ENCODE measurements around the gene VWA3A.

VWA3A gene

GRCh38 chr16:22188267-22188594, 95.9 kb downstream of the VWA3A start:
- H3K36me3 ChIP-seq (ENCODE audit: control insufficient read depth in 5 of 5, insufficient read depth in 5 of 5, low read length in 5 of 5) = no peaks in the 10 kb centered on the region
- H3K4me3 ChIP-seq (ENCODE audit: low read depth in 1 of 5, low read length in 5 of 5) = no peak overlapping the region
- H3K4me1 ChIP-seq (ENCODE audit: control insufficient read depth in 5 of 5, insufficient read depth in 5 of 5, low read length in 5 of 5) = peaks cover 16 to 43% (median 36%) of the 10 kb centered on the region in 5 donors
- no peak overlapping the region for H3K9ac ChIP-seq (ENCODE audit: low read length in 5 of 5)
- peak overlapping the region; percentile 22 for H3K27ac ChIP-seq (ENCODE audit: low read depth, low read length)
- no peaks in the 10 kb centered on the region for H3K27me3 ChIP-seq (ENCODE audit: control insufficient read depth in 5 of 5, insufficient read depth in 4 of 5, low read length in 5 of 5)
- H3K9me3 ChIP-seq (ENCODE audit: control insufficient read depth in 5 of 5, low read length in 5 of 5) = no peaks in the 10 kb centered on the region

GRCh38 chr16:22188595-22189442, 96.5 kb downstream of the VWA3A start:
- Histone ChIP-seq H3K4me1 (ENCODE audit: control insufficient read depth in 5 of 5, insufficient read depth in 5 of 5, low read length in 5 of 5) (peaks cover 16 to 49% (median 41%) of the 10 kb centered on the region in 5 donors), H3K36me3 (ENCODE audit: control insufficient read depth in 5 of 5, insufficient read depth in 5 of 5, low read length in 5 of 5) (no peaks in the 10 kb centered on the region), H3K4me3 (ENCODE audit: low read depth in 1 of 5, low read length in 5 of 5) (peak overlapping the region; percentile 70 to 78 (median 71)), H3K27ac (ENCODE audit: low read depth, low read length) (peak overlapping the region; percentile 73), H3K27me3 (ENCODE audit: control insufficient read depth in 5 of 5, insufficient read depth in 4 of 5, low read length in 5 of 5) (no peaks in the 10 kb centered on the region), H3K9me3 (ENCODE audit: control insufficient read depth in 5 of 5, low read length in 5 of 5) (no peaks in the 10 kb centered on the region), H3K9ac (ENCODE audit: low read length in 5 of 5) (peak overlapping the region; percentile 59 to 81 (median 63))

GRCh38 chr16:22189473-22190080, 97.2 kb downstream of the VWA3A start:
- H3K9ac ChIP-seq (ENCODE audit: low read length in 5 of 5) = peak overlapping the region in 4 of 5 donors; percentile 59 to 81 (median 68)
- no peaks in the 10 kb centered on the region for H3K9me3 ChIP-seq (ENCODE audit: control insufficient read depth in 5 of 5, low read length in 5 of 5)
- peak overlapping the region; percentile 73 for H3K27ac ChIP-seq (ENCODE audit: low read depth, low read length)
- H3K27me3 ChIP-seq (ENCODE audit: control insufficient read depth in 5 of 5, insufficient read depth in 4 of 5, low read length in 5 of 5) = no peaks in the 10 kb centered on the region
- H3K4me1 ChIP-seq (ENCODE audit: control insufficient read depth in 5 of 5, insufficient read depth in 5 of 5, low read length in 5 of 5) = peaks cover 16 to 52% (median 41%) of the 10 kb centered on the region in 5 donors
- peak overlapping the region; percentile 70 to 78 (median 71) for H3K4me3 ChIP-seq (ENCODE audit: low read depth in 1 of 5, low read length in 5 of 5)
- H3K36me3 ChIP-seq (ENCODE audit: control insufficient read depth in 5 of 5, insufficient read depth in 5 of 5, low read length in 5 of 5) = no peaks in the 10 kb centered on the region

- Histone ChIP-seq H3K27ac (ENCODE audit: low read depth, low read length) (peak overlapping the region; percentile 73), H3K36me3 (ENCODE audit: control insufficient read depth in 5 of 5, insufficient read depth in 5 of 5, low read length in 5 of 5) (no peaks in the 10 kb centered on the region), H3K9ac (ENCODE audit: low read length in 5 of 5) (peak overlapping the region in 4 of 5 donors; percentile 59 to 81 (median 68)), H3K27me3 (ENCODE audit: control insufficient read depth in 5 of 5, insufficient read depth in 4 of 5, low read length in 5 of 5) (no peaks in the 10 kb centered on the region), H3K4me3 (ENCODE audit: low read depth in 1 of 5, low read length in 5 of 5) (peak overlapping the region; percentile 70 to 78 (median 71)), H3K9me3 (ENCODE audit: control insufficient read depth in 5 of 5, low read length in 5 of 5) (no peaks in the 10 kb centered on the region), H3K4me1 (ENCODE audit: control insufficient read depth in 5 of 5, insufficient read depth in 5 of 5, low read length in 5 of 5) (peaks cover 16 to 55% (median 47%) of the 10 kb centered on the region in 5 donors)
Measured at GRCh38 chr16:22190081-22190775, 97.9 kb downstream of the VWA3A start.

GRCh38 chr16:22190776-22191531, 98.6 kb downstream of the VWA3A start:
- peaks cover 16 to 60% (median 51%) of the 10 kb centered on the region in 5 donors for H3K4me1 ChIP-seq (ENCODE audit: control insufficient read depth in 5 of 5, insufficient read depth in 5 of 5, low read length in 5 of 5)
- peak overlapping the region; percentile 60 to 76 (median 69) for H3K4me3 ChIP-seq (ENCODE audit: low read depth in 1 of 5, low read length in 5 of 5)
- no peaks in the 10 kb centered on the region for H3K36me3 ChIP-seq (ENCODE audit: control insufficient read depth in 5 of 5, insufficient read depth in 5 of 5, low read length in 5 of 5)
- peak overlapping the region; percentile 11 to 81 (median 77) for H3K9ac ChIP-seq (ENCODE audit: low read length in 5 of 5)
- H3K27me3 ChIP-seq (ENCODE audit: control insufficient read depth in 5 of 5, insufficient read depth in 4 of 5, low read length in 5 of 5) = no peaks in the 10 kb centered on the region
- H3K27ac ChIP-seq (ENCODE audit: low read depth, low read length) = peak overlapping the region; percentile 97
- H3K9me3 ChIP-seq (ENCODE audit: control insufficient read depth in 5 of 5, low read length in 5 of 5) = no peaks in the 10 kb centered on the region

GRCh38 chr16:22191532-22192260, 99.4 kb downstream of the VWA3A start:
- H3K4me3 ChIP-seq (ENCODE audit: low read depth in 1 of 5, low read length in 5 of 5) = peak overlapping the region; percentile 60 to 76 (median 69)
- peaks cover 16 to 64% (median 54%) of the 10 kb centered on the region in 5 donors for H3K4me1 ChIP-seq (ENCODE audit: control insufficient read depth in 5 of 5, insufficient read depth in 5 of 5, low read length in 5 of 5)
- peak overlapping the region; percentile 62 to 91 (median 80) for H3K9ac ChIP-seq (ENCODE audit: low read length in 5 of 5)

GRCh38 chr16:22192261-22193062, 100.1 kb downstream of the VWA3A start:
- Histone ChIP-seq H3K9ac (ENCODE audit: low read length in 5 of 5) (peak overlapping the region; percentile 22 to 81 (median 77)), H3K4me3 (ENCODE audit: low read depth in 1 of 5, low read length in 5 of 5) (peak overlapping the region; percentile 54 to 72 (median 66)), H3K4me1 (ENCODE audit: control insufficient read depth in 5 of 5, insufficient read depth in 5 of 5, low read length in 5 of 5) (peaks cover 16 to 64% (median 54%) of the 10 kb centered on the region in 5 donors)

More at GRCh38 chr16:22191532-22192260, 99.4 kb downstream of the VWA3A start:
- Histone ChIP-seq H3K27me3 (ENCODE audit: control insufficient read depth in 5 of 5, insufficient read depth in 4 of 5, low read length in 5 of 5) (no peaks in the 10 kb centered on the region), H3K36me3 (ENCODE audit: control insufficient read depth in 5 of 5, insufficient read depth in 5 of 5, low read length in 5 of 5) (no peaks in the 10 kb centered on the region), H3K9me3 (ENCODE audit: control insufficient read depth in 5 of 5, low read length in 5 of 5) (no peaks in the 10 kb centered on the region), H3K27ac (ENCODE audit: low read depth, low read length) (peak overlapping the region; percentile 97)

GRCh38 chr16:22193063-22193411, 100.7 kb downstream of the VWA3A start:
- Histone ChIP-seq H3K27ac (ENCODE audit: low read depth, low read length) (peak overlapping the region; percentile 97), H3K9me3 (ENCODE audit: control insufficient read depth in 5 of 5, low read length in 5 of 5) (no peaks in the 10 kb centered on the region), H3K27me3 (ENCODE audit: control insufficient read depth in 5 of 5, insufficient read depth in 4 of 5, low read length in 5 of 5) (no peaks in the 10 kb centered on the region), H3K4me3 (ENCODE audit: low read depth in 1 of 5, low read length in 5 of 5) (peak overlapping the region; percentile 25 to 69 (median 60)), H3K36me3 (ENCODE audit: control insufficient read depth in 5 of 5, insufficient read depth in 5 of 5, low read length in 5 of 5) (no peaks in the 10 kb centered on the region), H3K4me1 (ENCODE audit: control insufficient read depth in 5 of 5, insufficient read depth in 5 of 5, low read length in 5 of 5) (peaks cover 16 to 64% (median 54%) of the 10 kb centered on the region in 5 donors), H3K9ac (ENCODE audit: low read length in 5 of 5) (peak overlapping the region; percentile 22 to 80 (median 39))

More at GRCh38 chr16:22192261-22193062, 100.1 kb downstream of the VWA3A start:
- Histone ChIP-seq H3K27me3 (ENCODE audit: control insufficient read depth in 5 of 5, insufficient read depth in 4 of 5, low read length in 5 of 5) (no peaks in the 10 kb centered on the region), H3K36me3 (ENCODE audit: control insufficient read depth in 5 of 5, insufficient read depth in 5 of 5, low read length in 5 of 5) (no peaks in the 10 kb centered on the region), H3K27ac (ENCODE audit: low read depth, low read length) (peak overlapping the region; percentile 97), H3K9me3 (ENCODE audit: control insufficient read depth in 5 of 5, low read length in 5 of 5) (no peaks in the 10 kb centered on the region)

Measured in subcutaneous abdominal adipose tissue (tissue), 5 donors.